ENCODE data around the gene C21orf58. TPM values are rescaled to one million over a fixed set of nuclear protein-coding genes. Genes with fewer than 3 reads are reported as not detected.

C21orf58 gene
- total RNA-seq, 3 donors from 2014 or later (not counting 1 experiment from before 2014, with no cell fraction given), result 4.0 to 8.9 (median 5.2) TPM

DNA sequence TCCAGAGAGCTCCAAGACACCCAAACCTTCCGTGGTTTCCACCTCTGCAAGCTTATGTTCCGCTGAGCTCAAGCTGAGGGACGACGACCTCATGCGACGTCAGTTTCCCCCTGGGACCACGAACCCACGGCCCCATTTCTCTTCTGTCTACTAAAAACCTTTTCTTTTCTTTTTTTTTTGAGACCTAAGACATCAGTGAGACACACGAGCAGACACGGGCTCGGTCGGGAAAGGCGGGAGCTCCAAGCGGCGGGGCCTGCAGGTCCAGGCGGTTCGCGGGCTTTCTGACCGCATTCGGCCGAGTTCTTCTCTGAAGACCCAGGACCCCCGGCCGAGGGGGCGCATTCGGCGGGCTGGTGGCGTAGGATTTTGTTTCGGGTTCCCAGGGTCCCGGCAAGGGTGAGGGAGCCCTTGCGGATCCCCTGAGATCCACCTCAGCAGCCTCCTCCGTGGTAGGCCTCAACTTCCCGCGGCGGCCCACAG is 402 bp downstream of the C21orf58 start:
- Mint-ChIP-seq H3K27me3 (ENCODE audit: low read depth in 2 of 2) (no peaks in the 10 kb centered on the region), H3K4me1 (peaks cover 24 to 27% of the 10 kb centered on the region in 2 donors), H3K36me3 (no peaks in the 10 kb centered on the region), H3K4me3 (peak overlapping the region; percentile 97), H3K9me3 (no peaks in the 10 kb centered on the region), H3K27ac (peak overlapping the region; percentile 92 to 96)
- TF ChIP-seq, protein P1, sequence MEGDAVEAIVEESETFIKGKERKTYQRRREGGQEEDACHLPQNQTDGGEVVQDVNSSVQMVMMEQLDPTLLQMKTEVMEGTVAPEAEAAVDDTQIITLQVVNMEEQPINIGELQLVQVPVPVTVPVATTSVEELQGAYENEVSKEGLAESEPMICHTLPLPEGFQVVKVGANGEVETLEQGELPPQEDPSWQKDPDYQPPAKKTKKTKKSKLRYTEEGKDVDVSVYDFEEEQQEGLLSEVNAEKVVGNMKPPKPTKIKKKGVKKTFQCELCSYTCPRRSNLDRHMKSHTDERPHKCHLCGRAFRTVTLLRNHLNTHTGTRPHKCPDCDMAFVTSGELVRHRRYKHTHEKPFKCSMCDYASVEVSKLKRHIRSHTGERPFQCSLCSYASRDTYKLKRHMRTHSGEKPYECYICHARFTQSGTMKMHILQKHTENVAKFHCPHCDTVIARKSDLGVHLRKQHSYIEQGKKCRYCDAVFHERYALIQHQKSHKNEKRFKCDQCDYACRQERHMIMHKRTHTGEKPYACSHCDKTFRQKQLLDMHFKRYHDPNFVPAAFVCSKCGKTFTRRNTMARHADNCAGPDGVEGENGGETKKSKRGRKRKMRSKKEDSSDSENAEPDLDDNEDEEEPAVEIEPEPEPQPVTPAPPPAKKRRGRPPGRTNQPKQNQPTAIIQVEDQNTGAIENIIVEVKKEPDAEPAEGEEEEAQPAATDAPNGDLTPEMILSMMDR (IDR thresholded peaks at IDR 0.05), result no peak
- Histone ChIP-seq H3K4me1 (ENCODE audit: control insufficient read depth, insufficient read depth, low read length) (peaks cover 20% of the 10 kb centered on the region), H3K27ac (ENCODE audit: low read length) (no peak overlapping the region), H3K4me3 (ENCODE audit: low read length) (peak overlapping the region; percentile 100), H3K27me3 (ENCODE audit: control insufficient read depth, insufficient read depth, low read length) (no peaks in the 10 kb centered on the region), H3K36me3 (ENCODE audit: control insufficient read depth, insufficient read depth, low read length) (no peaks in the 10 kb centered on the region), H3K9me3 (ENCODE audit: control insufficient read depth, insufficient read depth, low read length) (no peaks in the 10 kb centered on the region)
- DNase-seq, result peak in 1 of 2 donors; percentile 35
- intact Hi-C loops (cut with micrococcal nuclease), result loop anchor here (5.0 to 10.0 kb wide), 2 partner anchors 104 to 132 kb away; partner anchors contain the start of gene DIP2A
- no peak for ATAC-seq
- under 1% methylated on average over 34 of the region's 34 CpGs for WGBS (ENCODE audit: insufficient coverage)

- whole genome bisulfite sequencing (ENCODE audit: insufficient coverage), result 4% methylated on average over 50 of the region's 50 CpGs
- Histone ChIP-seq H3K9me3 (ENCODE audit: control insufficient read depth, insufficient read depth, low read length) (no peaks in the 10 kb centered on the region), H3K36me3 (ENCODE audit: control insufficient read depth, insufficient read depth, low read length) (no peaks in the 10 kb centered on the region), H3K27me3 (ENCODE audit: control insufficient read depth, insufficient read depth, low read length) (no peaks in the 10 kb centered on the region), H3K4me1 (ENCODE audit: control insufficient read depth, insufficient read depth, low read length) (peaks cover 20% of the 10 kb centered on the region), H3K4me3 (ENCODE audit: low read length) (peak overlapping the region; percentile 100), H3K27ac (ENCODE audit: low read length) (no peak overlapping the region)
- TF ChIP-seq, protein P1 (IDR thresholded peaks at IDR 0.05), result no peak
- Mint-ChIP-seq H3K27me3 (ENCODE audit: low read depth in 2 of 2) (no peaks in the 10 kb centered on the region), H3K27ac (peak overlapping the region in 1 of 2 donors; percentile 92), H3K4me3 (peak overlapping the region; percentile 97), H3K9me3 (no peaks in the 10 kb centered on the region), H3K4me1 (peaks cover 24 to 27% of the 10 kb centered on the region in 2 donors), H3K36me3 (no peaks in the 10 kb centered on the region)
- no peak for ATAC-seq
- intact Hi-C loops (cut with micrococcal nuclease), result loop anchor here (5.0 to 10.0 kb wide), 2 partner anchors 105 to 132 kb away; partner anchors contain the start of gene DIP2A
- peak in 1 of 2 donors; percentile 34 for DNase-seq
Measured at GRCh38 chr21:46322351-46323226, 1.1 kb downstream of the C21orf58 start.

DNA sequence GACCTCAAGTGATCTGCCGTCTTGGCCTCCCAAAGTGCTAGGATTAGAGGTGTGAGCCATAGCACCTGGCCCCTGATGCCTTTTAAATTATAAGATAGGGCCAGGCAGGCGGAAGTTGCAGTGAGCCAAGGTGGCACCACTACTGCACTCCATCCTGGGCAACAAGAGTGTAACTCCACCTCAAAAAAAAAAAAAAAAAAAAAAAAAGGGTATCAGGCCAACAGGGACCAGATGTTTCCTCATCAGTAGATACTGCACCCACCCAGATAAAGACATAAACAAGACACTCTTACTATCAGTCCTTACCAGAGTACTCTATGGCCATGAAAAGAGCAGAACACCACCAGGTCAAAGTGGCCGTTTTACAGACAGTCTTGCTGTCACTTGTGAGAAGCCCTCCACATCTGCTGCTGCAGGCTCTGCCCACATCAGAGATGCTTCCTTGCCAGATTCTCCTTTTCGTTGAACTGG is 3.3 kb downstream of the C21orf58 start:
- WGBS (ENCODE audit: insufficient coverage), result 43% methylated on average over 3 of the region's 4 CpGs
- Histone ChIP-seq H3K27me3 (ENCODE audit: control insufficient read depth, insufficient read depth, low read length) (no peaks in the 10 kb centered on the region), H3K4me3 (ENCODE audit: low read length) (no peak overlapping the region), H3K36me3 (ENCODE audit: control insufficient read depth, insufficient read depth, low read length) (no peaks in the 10 kb centered on the region), H3K9me3 (ENCODE audit: control insufficient read depth, insufficient read depth, low read length) (no peaks in the 10 kb centered on the region), H3K27ac (ENCODE audit: low read length) (no peak overlapping the region), H3K4me1 (ENCODE audit: control insufficient read depth, insufficient read depth, low read length) (peaks cover 16% of the 10 kb centered on the region)
- ATAC-seq (no peak), DNase-seq (no peak)
- H3K4me3 Mint-ChIP-seq, result no peak overlapping the region
- H3K4me1 Mint-ChIP-seq, result peaks cover 15 to 16% of the 10 kb centered on the region in 2 donors
- TF ChIP-seq, protein P1 (IDR thresholded peaks at IDR 0.05), result no peak
- H3K27me3 Mint-ChIP-seq (ENCODE audit: low read depth in 2 of 2), result no peaks in the 10 kb centered on the region
- intact Hi-C loops (cut with micrococcal nuclease), result loop anchor here (5.0 to 10.0 kb wide), 2 partner anchors 107 to 134 kb away; partner anchors contain the start of gene DIP2A
- no peak overlapping the region for H3K27ac Mint-ChIP-seq
- no peaks in the 10 kb centered on the region for H3K9me3 Mint-ChIP-seq
- H3K36me3 Mint-ChIP-seq, result no peaks in the 10 kb centered on the region

Measured in natural killer cell (primary cell).